Tibial artery (tissue), 4 donors: Measurements from ENCODE around the gene FRMD4A.
A peak's percentile ranks its signal among the peaks of the same experiment; 100 is the strongest.

Experiments used
- DNase-seq, 2 donors: peaks; one replicate each; pipeline ENCODE4 v3.0.0-alpha.2; 2019
- H3K27ac ChIP-seq, 2 donors: fragments of 200-600 bp; sonication (generic) in 1 of 2; 1 replicate in 1 of 2; 2 replicates in 1 of 2; pipeline ENCODE4 v1.5.1; 2018 to 2019; ENCODE audit warnings: mild to moderate bottlenecking in 1 of 2
- H3K27me3 ChIP-seq, 2 donors: fragments of 200-600 bp; sonication (generic) in 1 of 2; one replicate each; pipeline versions ENCODE4 v1.5.1 to v1.6.0; 2016 to 2019
- H3K36me3 ChIP-seq, 3 donors: fragments of 200-600 bp; sonication (generic) in 2 of 3; one replicate each; pipeline ENCODE4 v1.5.1; 2016 to 2019; ENCODE audit warnings: mild to moderate bottlenecking in 2 of 3
- H3K4me1 ChIP-seq, 4 donors: fragments of 200-600 bp; sonication (generic) in 2 of 4; 1 replicate in 3 of 4; 2 replicates in 1 of 4; pipeline ENCODE4 v1.5.1; 2016 to 2019
- H3K4me3 ChIP-seq, 2 donors: fragments of 200-600 bp; sonication (generic) in 1 of 2; 1 replicate in 1 of 2; 2 replicates in 1 of 2; pipeline ENCODE4 v1.5.1; 2018 to 2019; ENCODE audit warnings: mild to moderate bottlenecking in 2 of 2
- H3K9me3 ChIP-seq, 3 donors: fragments of 200-600 bp; sonication (generic) in 1 of 3; one replicate each; pipeline ENCODE4 v1.5.1; 2016 to 2019
- intact Hi-C: fragments of 100-400 bp; cut with DNase I; formaldehyde crosslinking; loops from one replicate; pipeline ENCODE4 v1.15.0; 2023; ENCODE audit warnings: low total_unique reads
- TF ChIP-seq, protein P1 (sequence below), 2 experiments: fragments of 200-600 bp in 1 of 2; fragments of 450-650 bp in 1 of 2; IDR thresholded peaks; one replicate each; pipeline ENCODE4 v1.5.1; 2017 to 2019; ENCODE audit warnings: antibody characterized with exemption in 2 of 2, mild to moderate bottlenecking in 1 of 2, moderate library complexity in 1 of 2

The FRMD4A gene

DNA sequence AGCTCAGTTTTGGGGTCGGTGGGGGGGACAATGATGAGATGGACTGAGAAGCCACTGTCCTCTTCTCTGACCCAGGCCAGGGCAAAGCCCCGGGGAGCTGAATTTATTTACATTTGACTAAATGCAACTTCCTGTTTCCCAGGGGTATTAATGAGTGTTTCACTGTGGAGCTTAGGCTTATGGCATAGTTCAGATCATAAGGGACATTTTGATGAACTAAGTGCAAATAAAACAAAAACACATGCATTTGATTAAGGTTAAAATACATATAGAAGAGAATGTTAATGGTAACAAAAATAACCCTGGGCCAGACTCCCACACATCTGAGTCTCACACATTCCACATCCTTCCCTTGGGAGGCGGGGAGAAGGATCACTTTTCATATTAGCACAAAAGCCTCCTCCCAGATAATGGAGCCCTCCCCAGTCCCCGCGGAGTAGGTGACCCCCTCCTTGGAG, 320.6 kb downstream of the FRMD4A start:
- Histone ChIP-seq H3K4me1 (peaks cover 0 to 26% (median 12%) of the 10 kb centered on the region in 4 donors), H3K4me3 (peak overlapping the region; percentile 38 to 48), H3K36me3 (no peaks in the 10 kb centered on the region), H3K9me3 (no peaks in the 10 kb centered on the region), H3K27me3 (peaks cover 0 to 20% of the 10 kb centered on the region in 2 donors), H3K27ac (peak overlapping the region in 1 of 2 donors; percentile 26)
- DNase-seq: no peak
- TF ChIP-seq, protein P1, sequence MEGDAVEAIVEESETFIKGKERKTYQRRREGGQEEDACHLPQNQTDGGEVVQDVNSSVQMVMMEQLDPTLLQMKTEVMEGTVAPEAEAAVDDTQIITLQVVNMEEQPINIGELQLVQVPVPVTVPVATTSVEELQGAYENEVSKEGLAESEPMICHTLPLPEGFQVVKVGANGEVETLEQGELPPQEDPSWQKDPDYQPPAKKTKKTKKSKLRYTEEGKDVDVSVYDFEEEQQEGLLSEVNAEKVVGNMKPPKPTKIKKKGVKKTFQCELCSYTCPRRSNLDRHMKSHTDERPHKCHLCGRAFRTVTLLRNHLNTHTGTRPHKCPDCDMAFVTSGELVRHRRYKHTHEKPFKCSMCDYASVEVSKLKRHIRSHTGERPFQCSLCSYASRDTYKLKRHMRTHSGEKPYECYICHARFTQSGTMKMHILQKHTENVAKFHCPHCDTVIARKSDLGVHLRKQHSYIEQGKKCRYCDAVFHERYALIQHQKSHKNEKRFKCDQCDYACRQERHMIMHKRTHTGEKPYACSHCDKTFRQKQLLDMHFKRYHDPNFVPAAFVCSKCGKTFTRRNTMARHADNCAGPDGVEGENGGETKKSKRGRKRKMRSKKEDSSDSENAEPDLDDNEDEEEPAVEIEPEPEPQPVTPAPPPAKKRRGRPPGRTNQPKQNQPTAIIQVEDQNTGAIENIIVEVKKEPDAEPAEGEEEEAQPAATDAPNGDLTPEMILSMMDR (IDR thresholded peaks at IDR 0.05): no peak
- intact Hi-C loops: no loop called here

DNA sequence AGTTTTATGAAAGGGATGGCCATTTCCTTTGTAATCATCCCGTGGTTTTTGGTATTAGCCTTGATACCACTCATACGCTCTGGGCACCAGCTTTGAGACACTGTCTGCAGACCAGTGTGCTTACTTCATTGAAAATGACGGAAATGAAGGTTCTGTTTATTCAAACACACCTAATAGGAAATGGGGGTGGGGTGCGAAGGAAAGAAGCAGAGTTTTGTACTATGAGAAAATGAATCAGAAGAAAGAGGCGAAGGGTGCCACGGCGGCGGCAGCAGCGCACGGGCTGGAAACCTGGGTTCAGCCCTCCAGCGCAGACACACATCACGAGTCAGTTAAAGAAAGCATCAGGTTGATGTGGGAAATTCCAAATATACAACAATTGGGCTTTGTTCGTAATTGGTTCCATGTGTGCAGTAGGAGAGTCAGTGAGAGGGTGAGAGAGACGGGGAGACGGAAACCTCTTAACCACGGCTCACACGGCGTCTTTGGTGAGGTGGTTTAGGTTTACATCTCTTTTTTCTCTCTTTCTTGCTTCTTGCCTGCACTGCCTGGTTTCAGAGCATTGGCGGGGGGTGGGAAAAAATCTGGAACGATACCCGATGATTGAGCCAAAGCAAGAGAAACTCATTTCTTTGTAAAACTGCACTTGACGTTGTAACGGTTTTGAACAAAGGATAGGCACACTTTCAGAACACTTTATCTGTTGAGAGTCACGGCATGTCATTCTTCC, 321.2 kb downstream of the FRMD4A start:
- intact Hi-C loops: no loop called here

DNA sequence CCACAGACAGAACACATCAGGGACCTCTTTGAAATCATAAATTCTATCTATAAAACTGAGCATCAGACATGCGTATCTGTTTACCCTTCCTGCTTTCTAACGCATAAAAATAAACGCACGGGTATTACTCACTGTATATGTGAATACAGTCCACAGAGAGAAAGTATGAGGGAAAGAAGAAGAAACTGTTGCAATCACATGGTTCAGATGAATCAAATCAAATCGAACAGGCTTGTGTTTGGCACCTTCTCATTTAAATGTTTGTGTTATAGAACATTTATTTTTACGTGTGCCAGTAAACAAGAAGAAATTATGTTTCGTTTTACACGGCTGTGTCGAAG, 322.0 kb downstream of the FRMD4A start:
- intact Hi-C loops: no loop called here

More for the DNA sequence above, 321.2 kb downstream of the FRMD4A start:
- Histone ChIP-seq H3K9me3 (no peaks in the 10 kb centered on the region), H3K27me3 (peaks cover 0 to 22% of the 10 kb centered on the region in 2 donors), H3K36me3 (no peaks in the 10 kb centered on the region), H3K4me1 (peaks cover 0 to 26% (median 12%) of the 10 kb centered on the region in 4 donors), H3K4me3 (peak overlapping the region; percentile 38 to 48), H3K27ac (peak overlapping the region in 1 of 2 donors; percentile 26)
- no peak for DNase-seq
- TF ChIP-seq, protein P1 (IDR thresholded peaks at IDR 0.05): no peak

DNA sequence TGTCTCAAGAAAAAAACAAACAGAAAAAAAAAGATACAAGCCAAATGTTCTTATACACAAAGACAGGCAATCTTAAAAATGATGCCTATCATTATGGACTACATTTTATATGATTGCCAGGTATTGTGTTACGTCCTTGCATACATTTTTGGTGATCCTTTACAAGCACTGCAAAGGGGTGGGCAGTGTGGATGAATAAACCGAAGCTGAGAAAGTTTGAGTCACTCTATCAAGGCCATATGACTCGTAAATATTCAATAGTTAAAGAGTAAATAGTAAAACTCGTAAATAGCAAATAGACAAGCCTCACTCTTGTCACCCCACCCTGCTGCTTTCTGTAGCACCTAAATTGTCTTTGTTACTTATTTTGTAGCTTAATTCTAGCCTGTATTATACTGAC, 326.2 kb downstream of the FRMD4A start:
- H3K9me3 ChIP-seq: no peaks in the 10 kb centered on the region
- H3K36me3 ChIP-seq: no peaks in the 10 kb centered on the region
- no peak overlapping the region for H3K4me3 ChIP-seq
- intact Hi-C loops: no loop called here
- TF ChIP-seq, protein P1 (IDR thresholded peaks at IDR 0.05): no peak
- no peak overlapping the region for H3K27ac ChIP-seq
- no peak for DNase-seq
- H3K4me1 ChIP-seq: peaks cover 0 to 17% (median 3%) of the 10 kb centered on the region in 4 donors
- peaks cover 0 to 19% of the 10 kb centered on the region in 2 donors for H3K27me3 ChIP-seq

More for the DNA sequence above, 322.0 kb downstream of the FRMD4A start:
- H3K9me3 ChIP-seq: no peaks in the 10 kb centered on the region
- DNase-seq: no peak
- no peak overlapping the region for H3K27ac ChIP-seq
- H3K4me1 ChIP-seq: peaks cover 0 to 26% (median 12%) of the 10 kb centered on the region in 4 donors
- H3K36me3 ChIP-seq: no peaks in the 10 kb centered on the region
- peaks cover 0 to 25% of the 10 kb centered on the region in 2 donors for H3K27me3 ChIP-seq
- TF ChIP-seq, protein P1 (IDR thresholded peaks at IDR 0.05): no peak
- peak overlapping the region; percentile 38 to 48 for H3K4me3 ChIP-seq

DNA sequence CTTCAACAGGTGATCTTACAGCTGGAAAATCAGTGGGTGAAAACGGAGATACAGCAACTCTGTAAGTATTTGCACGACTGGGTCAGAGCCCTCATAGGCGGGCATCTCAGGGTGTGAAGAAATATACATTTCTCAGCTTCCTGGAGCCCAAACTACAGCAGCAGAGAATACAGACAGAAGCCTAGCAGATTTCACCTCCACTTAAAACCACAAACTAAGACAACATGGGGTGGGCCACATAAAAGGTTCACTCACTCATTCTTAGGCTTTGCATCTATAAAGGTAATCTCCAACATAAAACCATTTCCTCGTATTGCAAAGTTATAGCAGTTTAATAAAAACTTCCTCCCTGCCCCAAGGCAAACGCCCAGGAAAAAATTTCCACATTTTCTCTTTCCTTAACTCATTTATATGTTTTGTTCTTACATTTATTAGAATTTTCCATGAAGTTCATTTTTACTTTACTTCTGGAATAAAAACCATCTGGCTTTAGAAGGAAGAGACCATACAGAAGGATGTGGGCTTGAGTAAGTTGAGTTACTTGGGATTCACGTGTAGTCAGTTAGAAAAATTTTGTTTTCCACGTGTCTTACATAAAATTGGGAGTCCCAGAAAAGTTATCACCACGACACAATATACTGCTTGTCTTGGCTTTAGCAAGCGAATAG, 327.1 kb downstream of the FRMD4A start:
- Histone ChIP-seq H3K36me3 (no peaks in the 10 kb centered on the region), H3K4me1 (peaks cover 0 to 11% (median 0%) of the 10 kb centered on the region in 4 donors)
- TF ChIP-seq, protein P1 (IDR thresholded peaks at IDR 0.05): no peak

More for the DNA sequence above, 327.1 kb downstream of the FRMD4A start:
- DNase-seq: no peak
- H3K27ac ChIP-seq: no peak overlapping the region
- H3K9me3 ChIP-seq: no peaks in the 10 kb centered on the region
- peaks cover 0 to 14% of the 10 kb centered on the region in 2 donors for H3K27me3 ChIP-seq
- intact Hi-C loops: no loop called here
- H3K4me3 ChIP-seq: no peak overlapping the region
